GM23338 (cell line): ENCODE data around the gene GPC5. TPM values are rescaled to one million over a fixed set of nuclear protein-coding genes. Genes with fewer than 3 reads are reported as not detected.

ENCODE experiments used
- ATAC-seq: fragments of 200-7000 bp; cut with Tn5 transposase; 3 replicates; pipeline ENCODE4 v1.9.1; 2020
- DNase-seq: peaks from one replicate; pipeline ENCODE4 v3.0.0-alpha.2; 2015; ENCODE audit warnings: low spot score
- H2AFZ ChIP-seq: fragments of 200-600 bp; sonication (generic); 2 replicates; pipeline ENCODE4 v1.8.0; 2016; ENCODE audit warnings: antibody characterized with exemption, mild to moderate bottlenecking, moderate library complexity
- H3F3A ChIP-seq: fragments of 200-600 bp; sonication (generic); replicated peaks from 2 replicates; pipeline ENCODE4 v1.8.0; 2017; ENCODE audit warnings: antibody characterized with exemption, mixed run types, low read depth
- H3K27ac ChIP-seq: fragments of 200-600 bp; sonication (generic); 2 replicates; pipeline ENCODE4 v1.6.1; 2016; ENCODE audit warnings: low read depth
- H3K27me3 ChIP-seq: fragments of 200-600 bp; sonication (generic); 2 replicates; pipeline ENCODE4 v1.8.0; 2016; ENCODE audit warnings: mild to moderate bottlenecking, mixed run types, moderate library complexity; ENCODE audit not compliant: insufficient read depth
- H3K36me3 ChIP-seq: fragments of 200-600 bp; sonication (generic); 2 replicates; pipeline ENCODE4 v1.8.0; 2016; ENCODE audit warnings: mild to moderate bottlenecking; ENCODE audit not compliant: insufficient read depth
- H3K4me1 ChIP-seq: fragments of 200-600 bp; sonication (generic); 2 replicates; pipeline ENCODE4 v1.8.0; 2016; ENCODE audit warnings: mild to moderate bottlenecking, moderate library complexity; ENCODE audit not compliant: insufficient read depth
- H3K4me2 ChIP-seq: fragments of 200-600 bp; sonication (generic); 2 replicates; pipeline ENCODE4 v1.7.1; 2017; ENCODE audit warnings: mixed run types
- H3K4me3 ChIP-seq: fragments of 200-600 bp; sonication (generic); 2 replicates; pipeline ENCODE4 v1.6.1; 2016; ENCODE audit warnings: mixed run types
- H3K79me2 ChIP-seq: fragments of 200-600 bp; sonication (generic); replicated peaks from 2 replicates; pipeline ENCODE4 v1.8.0; 2017; ENCODE audit warnings: mild to moderate bottlenecking; ENCODE audit not compliant: insufficient read depth
- H3K9me2 ChIP-seq: fragments of 200-600 bp; sonication (generic); 2 replicates; pipeline ENCODE4 v1.8.0; 2017; ENCODE audit not compliant: insufficient read depth
- H4K20me1 ChIP-seq: fragments of 200-600 bp; sonication (generic); replicated peaks from 2 replicates; pipeline ENCODE4 v1.8.0; 2017; ENCODE audit warnings: mild to moderate bottlenecking; ENCODE audit not compliant: insufficient read depth
- H3K27ac Mint-ChIP-seq: 2 replicates; pipeline ENCODE4 v1.8.0; 2020; ENCODE audit warnings: inconsistent platforms, mild to moderate bottlenecking, moderate library complexity, mixed read lengths
- H3K27me3 Mint-ChIP-seq: 3 replicates; pipeline ENCODE4 v1.8.0; 2022; ENCODE audit warnings: low read depth, mild to moderate bottlenecking, moderate library complexity, mixed read lengths, inconsistent platforms; ENCODE audit not compliant: insufficient read depth, poor library complexity
- H3K36me3 Mint-ChIP-seq: 3 replicates; pipeline ENCODE4 v1.8.0; 2021; ENCODE audit warnings: low read depth, mild to moderate bottlenecking, inconsistent platforms, moderate library complexity, mixed read lengths
- H3K4me1 Mint-ChIP-seq: 3 replicates; pipeline ENCODE4 v1.8.0; 2020; ENCODE audit warnings: mild to moderate bottlenecking, inconsistent platforms, mixed read lengths
- H3K4me3 Mint-ChIP-seq: 3 replicates; pipeline ENCODE4 v1.8.0; 2021; ENCODE audit warnings: moderate library complexity, mild to moderate bottlenecking, inconsistent platforms, mixed read lengths
- H3K9me3 Mint-ChIP-seq: 3 replicates; pipeline ENCODE4 v1.8.0; 2020; ENCODE audit warnings: moderate library complexity, mild to moderate bottlenecking, inconsistent platforms, mixed read lengths
- CREB1 ChIP-seq: fragments of 250-450 bp; sonication (Bioruptor Pico); IDR thresholded peaks from 2 replicates; pipeline ENCODE4 v1.5.0; 2020; ENCODE audit warnings: low read depth, mild to moderate bottlenecking, moderate library complexity
- EZH2 ChIP-seq: fragments of 200-600 bp; sonication (generic); IDR thresholded peaks from one replicate; pipeline ENCODE4 v1.8.0; 2017; ENCODE audit warnings: antibody characterized with exemption, mild to moderate bottlenecking, low read depth; ENCODE audit not compliant: unreplicated experiment
- JUNB ChIP-seq: IDR thresholded peaks from one replicate; pipeline ENCODE4 v1.6.1; 2016; ENCODE audit warnings: antibody characterized with exemption; ENCODE audit not compliant: unreplicated experiment
- NANOG ChIP-seq: IDR thresholded peaks from 2 replicates; pipeline ENCODE4 v1.6.1; 2016; ENCODE audit warnings: antibody characterized with exemption, borderline replicate concordance
- POLR2AphosphoS5 ChIP-seq: IDR thresholded peaks from 2 replicates; pipeline ENCODE4 v1.6.1; 2016; ENCODE audit warnings: antibody characterized with exemption, low read depth
- STAT1 ChIP-seq: IDR thresholded peaks from one replicate; pipeline ENCODE4 v1.6.1; 2016; ENCODE audit warnings: antibody characterized with exemption; ENCODE audit not compliant: unreplicated experiment
- ZNF114 ChIP-seq: fragments of 250-450 bp; sonication (Bioruptor Pico); IDR thresholded peaks from 2 replicates; pipeline ENCODE4 v1.5.0; 2020; ENCODE audit warnings: mild to moderate bottlenecking, moderate library complexity
- ZNF331 ChIP-seq: fragments of 250-450 bp; sonication (Bioruptor Pico); IDR thresholded peaks from 2 replicates; pipeline ENCODE4 v1.5.0; 2020; ENCODE audit warnings: low read depth, mild to moderate bottlenecking, moderate library complexity
- ZNF462 ChIP-seq: fragments of 250-450 bp; sonication (Bioruptor Pico); IDR thresholded peaks from 2 replicates; pipeline ENCODE4 v1.5.0; 2020; ENCODE audit warnings: mild to moderate bottlenecking, moderate library complexity
- polyA plus RNA-seq: library from polyadenylated mRNA; unstranded; fragments of >200 nt; fragmentation: Nextera tagmentation; extraction: Ambion mirVana; gene quantifications from 2 replicates; pipeline ENCODE4 v1.2.1, GENCODE V29; 2016
- total RNA-seq: library from RNA; depleted of rRNA; stranded (reverse); fragments of >200 nt; shearing (Covaris generic); gene quantifications from 2 replicates; pipeline ENCODE4 v1.2.3, GENCODE V29; 2014
- TF ChIP-seq, protein P1 (sequence below): IDR thresholded peaks from 2 replicates; pipeline ENCODE4 v1.6.1; 2016; ENCODE audit warnings: antibody characterized with exemption
- TF ChIP-seq, protein P2 (sequence below): IDR thresholded peaks from one replicate; pipeline ENCODE4 v1.6.1; 2018; ENCODE audit warnings: antibody characterized with exemption; ENCODE audit not compliant: unreplicated experiment

Gene GPC5
- total and polyA plus RNA-seq, 2 experiments from 2014 or later, result 0.95 to 1.1 TPM

GRCh38 chr13:91907398-91907797, 509.0 kb downstream of the GPC5 start:
- Histone ChIP-seq H3K27me3 (no peaks in the 10 kb centered on the region), H3K27ac (no peak overlapping the region), H3F3A (no peaks in the 10 kb centered on the region), H3K9me2 (no peaks in the 10 kb centered on the region), H3K4me2 (no peak overlapping the region), H3K4me3 (no peak overlapping the region), H3K4me1 (no peaks in the 10 kb centered on the region), H3K79me2 (no peaks in the 10 kb centered on the region), H4K20me1 (no peaks in the 10 kb centered on the region), H2AFZ (no peak overlapping the region), H3K36me3 (no peaks in the 10 kb centered on the region)
- Mint-ChIP-seq H3K4me1 (no peaks in the 10 kb centered on the region), H3K9me3 (no peaks in the 10 kb centered on the region), H3K27me3 (no peaks in the 10 kb centered on the region), H3K27ac (no peak overlapping the region), H3K4me3 (no peak overlapping the region), H3K36me3 (no peaks in the 10 kb centered on the region)
- no peak for DNase-seq
- TF ChIP-seq JUNB (no peak), ZNF114 (no peak), NANOG (no peak), CREB1 (CRISPR knock-in tag) (no peak)
- TF ChIP-seq, protein P1, sequence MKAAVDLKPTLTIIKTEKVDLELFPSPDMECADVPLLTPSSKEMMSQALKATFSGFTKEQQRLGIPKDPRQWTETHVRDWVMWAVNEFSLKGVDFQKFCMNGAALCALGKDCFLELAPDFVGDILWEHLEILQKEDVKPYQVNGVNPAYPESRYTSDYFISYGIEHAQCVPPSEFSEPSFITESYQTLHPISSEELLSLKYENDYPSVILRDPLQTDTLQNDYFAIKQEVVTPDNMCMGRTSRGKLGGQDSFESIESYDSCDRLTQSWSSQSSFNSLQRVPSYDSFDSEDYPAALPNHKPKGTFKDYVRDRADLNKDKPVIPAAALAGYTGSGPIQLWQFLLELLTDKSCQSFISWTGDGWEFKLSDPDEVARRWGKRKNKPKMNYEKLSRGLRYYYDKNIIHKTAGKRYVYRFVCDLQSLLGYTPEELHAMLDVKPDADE, result no peak
- ATAC-seq, result no peak

GRCh38 chr13:91909617-91910016, 511.2 kb downstream of the GPC5 start:
- no peak for ATAC-seq
- no peak overlapping the region for H3K4me3 Mint-ChIP-seq
- Histone ChIP-seq H3K79me2 (no peaks in the 10 kb centered on the region), H3K4me3 (no peak overlapping the region), H3K4me2 (no peak overlapping the region), H3K36me3 (no peaks in the 10 kb centered on the region), H3K27me3 (no peaks in the 10 kb centered on the region), H3F3A (no peaks in the 10 kb centered on the region), H2AFZ (no peak overlapping the region), H3K27ac (no peak overlapping the region), H3K9me2 (no peaks in the 10 kb centered on the region), H3K4me1 (no peaks in the 10 kb centered on the region), H4K20me1 (no peaks in the 10 kb centered on the region)
- DNase-seq, result no peak
- no peaks in the 10 kb centered on the region for H3K36me3 Mint-ChIP-seq
- H3K27ac Mint-ChIP-seq, result no peak overlapping the region
- no peaks in the 10 kb centered on the region for H3K9me3 Mint-ChIP-seq
- no peaks in the 10 kb centered on the region for H3K27me3 Mint-ChIP-seq
- H3K4me1 Mint-ChIP-seq, result no peaks in the 10 kb centered on the region
- TF ChIP-seq STAT1 (no peak), NANOG (no peak), POLR2AphosphoS5 (no peak), CREB1 (CRISPR knock-in tag) (no peak), ZNF114 (no peak), EZH2 (no peak), ZNF462 (no peak), ZNF331 (CRISPR knock-in tag) (no peak)
- TF ChIP-seq, protein P1, result no peak
- TF ChIP-seq, protein P2, sequence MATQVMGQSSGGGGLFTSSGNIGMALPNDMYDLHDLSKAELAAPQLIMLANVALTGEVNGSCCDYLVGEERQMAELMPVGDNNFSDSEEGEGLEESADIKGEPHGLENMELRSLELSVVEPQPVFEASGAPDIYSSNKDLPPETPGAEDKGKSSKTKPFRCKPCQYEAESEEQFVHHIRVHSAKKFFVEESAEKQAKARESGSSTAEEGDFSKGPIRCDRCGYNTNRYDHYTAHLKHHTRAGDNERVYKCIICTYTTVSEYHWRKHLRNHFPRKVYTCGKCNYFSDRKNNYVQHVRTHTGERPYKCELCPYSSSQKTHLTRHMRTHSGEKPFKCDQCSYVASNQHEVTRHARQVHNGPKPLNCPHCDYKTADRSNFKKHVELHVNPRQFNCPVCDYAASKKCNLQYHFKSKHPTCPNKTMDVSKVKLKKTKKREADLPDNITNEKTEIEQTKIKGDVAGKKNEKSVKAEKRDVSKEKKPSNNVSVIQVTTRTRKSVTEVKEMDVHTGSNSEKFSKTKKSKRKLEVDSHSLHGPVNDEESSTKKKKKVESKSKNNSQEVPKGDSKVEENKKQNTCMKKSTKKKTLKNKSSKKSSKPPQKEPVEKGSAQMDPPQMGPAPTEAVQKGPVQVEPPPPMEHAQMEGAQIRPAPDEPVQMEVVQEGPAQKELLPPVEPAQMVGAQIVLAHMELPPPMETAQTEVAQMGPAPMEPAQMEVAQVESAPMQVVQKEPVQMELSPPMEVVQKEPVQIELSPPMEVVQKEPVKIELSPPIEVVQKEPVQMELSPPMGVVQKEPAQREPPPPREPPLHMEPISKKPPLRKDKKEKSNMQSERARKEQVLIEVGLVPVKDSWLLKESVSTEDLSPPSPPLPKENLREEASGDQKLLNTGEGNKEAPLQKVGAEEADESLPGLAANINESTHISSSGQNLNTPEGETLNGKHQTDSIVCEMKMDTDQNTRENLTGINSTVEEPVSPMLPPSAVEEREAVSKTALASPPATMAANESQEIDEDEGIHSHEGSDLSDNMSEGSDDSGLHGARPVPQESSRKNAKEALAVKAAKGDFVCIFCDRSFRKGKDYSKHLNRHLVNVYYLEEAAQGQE, result no peak
